G401.6 (cell line): ENCODE measurements around the gene F5.

ENCODE experiments used
- FAIRE-seq: peaks from 2 replicates; lab custom pipeline; 2012; peaks lifted over from hg19 to GRCh38; lab: Jason Lieb, UNC

F5 gene

DNA sequence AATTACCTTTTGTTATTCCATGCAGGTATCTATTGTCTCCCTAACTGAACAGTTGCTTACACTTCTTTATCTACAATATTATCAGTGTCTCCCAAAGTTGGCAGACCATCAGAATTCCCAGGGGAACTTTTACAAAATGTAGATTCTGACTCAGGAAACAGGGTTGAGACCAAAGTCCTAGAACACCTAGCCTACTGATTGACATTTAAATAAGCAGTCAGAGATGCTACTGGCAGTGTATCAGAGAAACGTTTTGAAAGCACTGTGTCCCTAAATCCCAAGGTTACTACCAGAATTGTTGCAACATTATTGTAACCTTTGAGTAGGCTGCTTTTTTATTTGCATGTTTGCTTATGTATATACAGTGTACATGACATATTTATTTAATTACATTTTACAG lies 1.8 kb upstream of the F5 start:
- no peak for FAIRE-seq

DNA sequence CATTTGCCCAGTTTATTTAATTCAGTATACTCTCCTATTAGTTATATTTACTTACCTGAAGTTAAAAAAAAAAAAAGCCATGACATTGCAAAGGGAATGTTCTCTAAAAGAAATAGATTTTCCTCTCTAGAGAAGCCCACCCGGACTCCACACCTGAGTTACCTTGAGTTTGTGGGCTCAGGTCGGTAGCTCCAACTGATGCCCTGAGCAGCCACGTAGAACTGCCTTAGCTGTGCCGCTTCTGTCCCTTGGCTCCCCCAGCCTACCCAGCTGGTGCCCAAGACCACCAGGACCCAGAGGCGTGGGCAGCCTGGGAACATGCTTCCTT lies 250 bp downstream of the F5 start:
- FAIRE-seq: no peak

DNA sequence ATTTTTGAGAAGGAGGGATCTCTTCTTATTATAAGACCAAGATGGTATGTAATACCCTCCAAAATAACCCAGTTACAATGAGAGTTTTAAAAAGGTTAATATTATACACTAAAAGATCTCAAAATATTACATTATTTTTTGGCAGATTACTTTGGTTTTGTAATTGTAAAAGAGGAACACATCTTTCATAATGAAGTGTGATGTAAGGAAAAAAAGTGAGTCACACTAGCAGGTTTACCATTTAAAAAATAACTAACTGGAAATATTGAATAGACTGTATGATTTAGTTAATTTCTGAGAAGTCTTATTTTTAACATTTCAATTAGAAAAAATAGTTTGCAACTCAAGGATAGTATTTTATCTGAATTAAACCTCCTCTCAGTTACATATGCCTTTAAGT lies 1.1 kb downstream of the F5 start:
- no peak for FAIRE-seq

DNA sequence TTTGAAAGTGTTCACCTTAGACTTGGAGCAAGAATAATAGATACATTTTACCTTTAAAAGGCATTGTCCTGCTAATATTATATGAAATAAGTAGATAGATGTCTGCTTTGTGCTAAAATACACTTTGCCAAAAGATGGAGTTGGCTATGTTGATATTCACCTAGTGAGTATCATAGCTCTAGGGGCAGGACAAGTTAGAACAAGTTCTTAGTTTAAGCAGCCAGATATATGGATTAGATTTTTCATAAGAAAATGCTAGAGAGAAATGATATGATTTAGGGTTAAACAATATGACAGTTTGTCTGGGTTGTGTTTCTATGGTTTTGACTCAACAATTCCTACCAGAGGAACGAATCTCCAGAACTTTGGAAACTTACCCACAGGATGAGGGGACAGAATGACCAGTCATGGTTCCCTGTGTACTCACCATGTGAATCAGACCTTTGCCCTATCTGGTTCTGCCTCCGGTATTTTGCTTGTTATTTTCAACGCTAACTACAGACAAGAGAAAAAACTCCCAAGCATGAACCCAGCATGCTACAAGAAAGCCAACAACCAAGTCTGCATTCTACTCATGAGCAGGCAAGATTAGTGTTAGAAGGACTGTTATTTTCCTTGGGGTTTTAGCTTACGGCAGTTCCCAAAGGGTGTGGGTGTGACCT lies 1.7 kb downstream of the F5 start:
- no peak for FAIRE-seq

DNA sequence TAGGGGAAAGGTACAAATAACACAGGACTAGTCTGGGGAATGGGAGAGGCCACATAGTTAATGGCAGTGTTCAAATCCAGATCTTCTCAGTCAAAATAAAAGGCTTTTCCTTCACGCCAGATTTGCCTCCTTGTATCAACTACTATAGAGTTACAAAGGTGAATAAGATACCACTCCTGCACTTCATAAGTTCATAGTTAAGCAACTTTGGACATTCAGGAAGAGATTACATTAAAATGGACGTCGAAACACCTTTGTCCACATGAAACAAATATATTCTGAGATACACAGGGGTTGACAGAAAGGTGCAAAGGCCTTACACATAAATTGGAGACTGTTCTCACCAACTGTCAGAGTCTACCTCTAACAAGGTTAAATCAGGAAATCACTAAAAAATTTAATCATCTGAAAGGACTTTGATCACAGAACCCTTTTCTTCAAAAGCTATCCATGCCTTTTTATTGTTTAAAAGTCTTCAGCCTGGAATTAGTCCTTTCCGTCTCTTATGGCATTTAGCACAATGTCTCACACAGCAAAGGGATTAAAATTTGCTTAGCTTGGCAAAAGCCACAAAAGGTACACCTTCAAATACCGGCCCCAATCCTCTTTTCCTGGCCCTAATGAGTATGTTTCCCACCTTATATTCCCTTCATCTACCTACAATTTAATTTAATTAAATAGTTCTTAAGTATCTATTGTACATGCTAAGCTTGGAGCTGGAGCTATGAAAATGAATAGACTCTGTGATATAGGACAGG lies 8.1 kb downstream of the F5 start:
- FAIRE-seq: no peak

DNA sequence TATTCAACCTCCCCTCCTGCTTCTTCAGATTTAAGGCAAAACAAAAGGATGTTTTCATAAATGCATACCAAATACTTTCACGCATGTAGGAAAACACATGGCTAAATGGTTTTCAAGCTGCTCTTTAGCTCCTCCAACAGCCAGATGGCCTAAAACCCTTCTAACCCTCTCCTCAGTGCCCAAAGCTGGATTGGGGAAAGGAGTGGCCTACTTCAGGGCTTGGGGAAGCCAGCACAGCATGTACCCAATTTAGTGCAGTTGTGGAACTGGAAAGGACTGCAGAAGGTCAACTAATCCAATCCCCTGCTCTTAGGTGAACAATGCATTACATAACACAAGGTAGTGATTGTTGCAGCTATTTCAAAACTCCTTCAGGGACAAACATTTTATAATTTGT lies 9.3 kb downstream of the F5 start:
- FAIRE-seq: no peak

DNA sequence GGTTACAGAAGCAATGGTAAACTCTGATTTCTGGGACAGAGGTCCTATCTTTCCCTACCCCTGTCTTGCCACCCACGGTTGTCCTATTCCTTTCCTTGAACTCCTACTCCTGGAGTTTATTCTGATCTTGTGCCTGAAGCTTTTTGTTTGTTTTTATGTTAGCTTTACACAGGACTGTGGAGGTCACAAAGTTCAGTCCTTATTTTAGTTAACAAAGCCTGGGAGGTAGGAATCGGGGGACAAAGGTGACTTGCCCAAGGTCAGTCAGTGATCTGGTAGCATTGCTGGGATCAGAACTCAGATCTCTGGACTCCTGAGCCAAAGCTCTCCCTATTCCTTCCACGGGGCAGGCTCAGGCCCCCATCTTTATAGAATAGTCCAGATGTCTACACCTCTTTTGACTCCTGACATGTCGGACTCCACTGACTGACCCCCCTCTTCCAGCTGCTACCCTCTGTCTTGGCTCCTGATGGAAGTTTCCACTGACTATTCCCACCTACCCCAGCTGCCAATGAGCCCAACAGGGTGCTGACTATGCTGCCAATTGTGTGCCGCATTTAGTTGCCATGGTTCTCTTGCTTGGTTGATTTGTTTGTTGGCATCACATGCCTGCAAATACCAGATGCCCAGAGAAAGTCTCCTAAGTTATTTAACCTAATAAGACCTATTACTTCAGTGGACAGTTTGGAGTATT lies 9.9 kb downstream of the F5 start:
- FAIRE-seq: no peak

DNA sequence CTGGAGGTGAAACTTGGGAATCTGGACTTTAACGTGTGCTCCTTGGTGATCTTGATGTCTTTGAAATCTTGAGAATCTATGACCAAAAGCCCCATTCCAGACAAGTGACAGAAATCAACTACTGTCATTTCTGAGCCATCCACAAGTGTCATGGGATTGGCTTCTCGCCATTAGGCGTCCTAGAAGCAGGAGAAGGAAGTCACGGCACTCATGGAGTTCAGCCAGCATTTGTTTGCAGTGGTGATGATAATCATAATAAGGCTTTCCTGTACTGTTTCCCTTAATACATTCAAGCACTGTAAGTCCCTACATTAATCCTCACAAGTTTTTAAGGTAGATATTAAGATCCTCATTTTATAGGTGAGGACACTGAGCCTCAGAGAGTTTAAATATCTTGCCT lies 11.9 kb downstream of the F5 start:
- FAIRE-seq: no peak

DNA sequence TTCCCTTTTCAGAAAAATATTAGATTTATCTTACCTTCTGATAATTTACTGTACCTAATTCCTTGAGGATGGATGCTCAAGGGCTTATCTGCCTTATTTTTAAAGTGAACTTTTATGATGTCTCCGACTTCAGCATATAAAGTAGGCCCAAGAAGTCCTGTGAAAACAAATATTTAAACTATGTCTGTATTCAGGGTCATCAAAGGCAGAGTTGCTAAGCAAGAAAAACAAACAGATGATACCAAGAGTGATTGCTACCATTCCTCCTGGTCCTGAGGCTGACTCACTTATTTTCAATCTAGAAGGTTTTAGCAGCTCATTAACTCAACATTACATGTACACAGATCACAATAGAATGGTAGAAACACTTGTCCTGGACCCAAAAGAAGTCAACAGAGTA lies 14.1 kb downstream of the F5 start:
- FAIRE-seq: no peak

DNA sequence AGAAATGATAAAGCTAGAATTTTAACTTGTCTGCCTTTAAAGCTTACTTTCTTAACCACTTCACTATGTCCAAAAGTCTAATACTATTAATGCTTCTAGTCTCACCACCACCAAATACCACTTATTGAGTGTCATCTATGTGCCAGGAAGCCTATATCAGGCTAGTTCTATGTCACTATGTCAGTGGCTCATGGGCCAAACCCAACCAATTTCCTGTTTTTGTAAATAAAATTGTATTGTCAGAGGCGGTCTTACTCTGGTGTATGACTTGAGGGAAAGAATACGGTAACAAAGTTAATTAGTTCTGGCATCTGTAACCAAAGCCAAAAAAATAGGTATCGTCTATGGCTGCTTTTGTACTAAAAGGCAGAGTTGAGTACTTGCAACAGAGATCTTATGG lies 14.8 kb downstream of the F5 start:
- FAIRE-seq: no peak

DNA sequence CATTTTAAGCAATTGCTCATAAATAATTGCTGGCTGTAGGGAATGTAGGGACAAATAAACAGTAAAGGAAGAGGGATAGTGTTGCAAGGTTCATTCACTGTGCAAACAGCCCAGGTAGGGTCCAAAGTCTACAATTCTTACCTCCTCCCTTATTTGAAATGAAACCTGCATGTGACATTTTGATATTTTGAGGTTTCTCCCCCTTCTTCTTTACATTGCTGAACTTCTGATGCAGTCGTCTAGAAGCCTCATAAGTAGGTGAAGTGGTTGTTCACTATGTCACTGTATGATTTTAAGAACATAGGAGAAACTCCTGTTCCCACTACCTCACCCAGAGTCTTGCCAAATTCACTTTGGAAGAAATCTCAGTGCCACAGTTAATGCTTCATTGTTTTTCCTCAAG lies 16.1 kb downstream of the F5 start:
- FAIRE-seq: no peak

DNA sequence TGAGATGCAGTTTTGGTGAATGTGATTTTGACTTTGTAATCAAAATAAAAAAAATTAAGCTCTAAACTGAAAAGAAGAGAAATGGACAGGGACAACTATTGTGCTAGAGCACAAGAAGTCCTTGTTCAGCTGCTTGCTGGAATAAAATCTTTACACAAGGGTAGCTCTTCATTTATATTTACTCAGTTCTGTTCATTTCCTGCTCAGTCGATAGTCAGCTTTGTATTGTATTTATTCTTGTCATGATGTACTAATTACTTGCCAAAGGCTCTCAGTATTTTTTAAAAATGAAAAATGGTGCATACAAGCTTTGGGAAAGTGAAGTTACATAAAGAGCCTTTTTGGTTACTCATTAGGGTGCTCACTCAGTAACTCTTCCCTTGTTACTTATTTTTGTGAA lies 17.8 kb downstream of the F5 start:
- FAIRE-seq: no peak

DNA sequence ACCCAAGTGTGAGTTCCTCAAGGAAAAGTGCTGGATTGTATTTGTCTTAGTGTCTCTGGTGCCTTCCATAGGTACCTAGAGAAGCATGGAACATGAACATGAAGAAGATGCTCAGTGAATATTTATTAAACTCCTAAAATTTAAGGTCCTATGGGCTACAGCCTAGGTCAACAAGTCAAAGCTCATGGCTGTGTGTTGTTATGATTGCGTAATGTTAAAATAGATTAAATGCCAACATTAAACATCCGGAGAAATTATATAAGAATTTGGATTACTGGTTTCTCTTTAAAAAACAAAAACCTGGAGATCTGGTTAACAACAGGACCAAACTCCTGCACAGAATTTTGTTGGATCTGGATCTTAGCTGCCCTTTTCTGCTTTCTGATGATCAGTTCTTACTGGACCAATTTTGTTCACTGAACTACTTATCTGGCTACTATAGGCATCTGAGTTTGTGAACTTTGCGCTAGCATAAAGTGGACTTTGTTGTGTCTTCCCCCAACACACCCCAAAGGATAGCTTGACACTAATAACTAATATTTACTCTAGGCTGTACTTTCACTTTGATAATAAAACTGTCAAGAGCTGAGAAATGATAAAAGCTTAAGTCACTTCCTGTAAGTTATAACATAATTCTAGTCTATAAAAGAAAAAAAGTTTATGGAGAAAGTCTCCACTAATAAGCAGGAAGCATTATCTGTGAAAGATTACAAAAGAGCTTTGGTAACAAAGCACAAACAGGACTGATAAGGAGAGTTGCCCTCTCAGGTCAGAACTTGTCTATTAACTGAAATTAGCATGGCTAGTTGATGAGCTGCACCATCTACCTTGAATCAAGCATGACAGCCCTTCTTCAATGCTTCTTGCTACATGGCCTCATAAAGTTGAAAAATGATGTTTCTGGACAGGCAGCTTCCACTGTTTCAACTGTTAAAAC lies 20.7 kb downstream of the F5 start:
- FAIRE-seq: no peak

DNA sequence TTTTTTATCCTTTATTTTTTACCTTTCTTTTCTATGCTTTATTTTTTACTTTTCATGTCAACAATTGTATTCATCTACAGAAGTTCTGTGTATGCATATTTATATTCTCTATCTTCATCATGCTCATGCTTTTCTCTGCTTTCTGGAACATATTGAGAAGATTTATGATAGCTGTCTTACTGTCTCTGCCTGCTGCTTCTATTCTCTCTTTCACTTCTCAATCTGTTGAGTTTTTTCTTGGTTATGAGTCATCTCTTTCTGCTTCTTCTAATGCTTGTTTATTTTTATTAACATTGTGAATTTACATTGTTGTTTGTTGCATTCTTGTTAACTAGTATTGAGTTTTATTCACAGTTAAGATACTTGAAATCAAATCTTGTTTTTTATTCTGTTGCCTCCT lies 22.6 kb downstream of the F5 start:
- no peak for FAIRE-seq

DNA sequence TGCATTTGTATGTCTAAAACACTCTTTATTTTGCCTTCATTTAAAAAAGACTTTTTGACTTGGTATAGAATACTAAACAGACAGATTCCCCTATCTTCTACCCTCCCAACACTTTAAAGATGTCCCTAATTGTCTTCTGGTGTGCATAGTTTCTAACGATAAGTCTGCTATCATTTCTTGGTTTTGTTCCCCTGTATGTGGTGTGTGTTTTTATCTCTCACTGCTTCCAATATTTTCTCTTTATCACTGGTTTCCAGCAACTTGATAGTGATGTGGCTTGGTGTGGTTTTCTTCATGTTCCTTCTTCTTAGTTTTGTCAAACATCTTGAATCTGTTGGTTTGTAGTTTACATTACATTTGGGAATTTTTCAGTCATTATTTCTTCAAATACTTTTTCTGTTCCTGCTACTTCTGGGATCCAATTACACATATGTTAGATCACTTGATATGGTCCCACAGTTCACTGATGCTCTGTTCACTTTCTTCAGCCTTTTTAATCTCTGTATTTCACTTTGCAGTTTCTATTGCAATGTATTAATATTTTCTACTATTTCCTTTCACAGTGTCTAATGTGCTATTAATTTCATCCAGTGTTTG lies 23.2 kb downstream of the F5 start:
- no peak for FAIRE-seq

DNA sequence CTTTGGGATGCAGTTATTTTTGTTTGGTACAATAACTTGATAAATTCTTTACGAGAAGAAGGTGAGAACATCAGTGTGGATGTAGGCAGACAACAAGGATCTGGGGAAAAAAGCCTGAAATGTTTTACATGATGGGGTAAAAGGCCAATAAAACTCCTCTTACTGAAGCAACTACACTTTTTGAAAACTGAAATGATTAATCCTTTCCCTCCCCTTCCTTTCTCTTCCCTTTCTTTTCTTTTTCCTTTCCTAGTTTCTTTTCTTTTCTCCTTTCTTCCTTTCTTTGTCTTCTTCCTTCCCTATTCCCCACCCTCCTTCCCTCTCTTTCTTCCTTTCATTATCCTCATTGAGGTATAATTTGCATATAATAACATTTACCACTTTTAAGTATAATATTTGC lies 24.6 kb downstream of the F5 start:
- FAIRE-seq: no peak

DNA sequence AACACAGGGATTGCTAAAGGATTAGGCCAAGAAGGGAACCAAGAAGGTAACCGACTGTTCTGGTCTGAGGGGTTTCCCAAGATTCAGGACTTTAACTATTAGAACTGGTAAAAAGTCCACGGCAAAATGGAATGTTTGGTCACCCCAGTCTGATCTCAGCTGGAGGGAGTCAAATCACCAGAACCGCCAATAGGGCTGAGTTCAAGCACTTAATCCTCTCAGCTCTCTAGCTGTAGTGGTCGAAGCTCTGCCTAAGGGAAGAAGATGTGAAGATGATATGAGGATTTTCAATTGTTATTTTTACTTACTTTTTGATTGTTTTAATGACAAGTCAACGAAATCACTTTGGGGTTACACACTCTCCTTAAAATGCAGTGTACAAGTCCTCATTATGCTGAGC lies 29.1 kb downstream of the F5 start:
- no peak for FAIRE-seq

DNA sequence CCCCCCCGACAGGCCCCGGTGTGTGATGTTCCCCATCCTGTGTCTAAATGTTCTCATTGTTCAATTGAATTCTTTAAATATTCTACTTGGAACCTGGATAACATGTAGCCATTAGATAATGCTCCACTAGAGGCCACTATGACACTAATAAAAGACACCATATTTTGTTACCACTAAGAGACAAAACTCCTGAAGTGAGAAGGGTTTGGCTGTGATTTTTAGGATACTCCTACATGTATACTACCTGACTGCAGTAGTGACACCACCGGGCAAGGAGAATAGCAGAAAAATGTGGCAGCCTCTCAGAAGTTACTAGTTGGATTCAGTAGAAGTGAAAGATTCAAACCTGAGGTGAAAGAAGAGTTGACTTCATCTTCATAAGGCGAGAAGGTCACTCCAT lies 36.0 kb downstream of the F5 start:
- no peak for FAIRE-seq

DNA sequence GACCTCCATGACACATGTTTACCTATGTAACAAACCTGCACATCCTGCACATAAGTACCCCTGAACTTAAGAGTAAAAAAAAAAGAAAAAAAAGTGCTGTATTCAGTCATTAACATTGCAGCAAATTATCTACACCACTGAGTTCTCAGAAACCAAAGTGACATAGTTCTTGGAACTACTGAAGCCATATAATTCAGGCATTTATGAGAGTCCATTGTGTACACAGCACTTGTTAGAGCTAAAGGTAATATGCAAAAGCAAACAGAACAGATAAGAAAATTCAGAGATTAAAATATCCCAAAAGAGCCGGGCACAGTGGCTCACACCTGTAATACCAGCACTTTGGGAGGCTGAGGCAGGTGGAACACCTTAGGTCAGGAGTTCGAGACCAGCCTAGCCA lies 38.0 kb downstream of the F5 start:
- FAIRE-seq: no peak

DNA sequence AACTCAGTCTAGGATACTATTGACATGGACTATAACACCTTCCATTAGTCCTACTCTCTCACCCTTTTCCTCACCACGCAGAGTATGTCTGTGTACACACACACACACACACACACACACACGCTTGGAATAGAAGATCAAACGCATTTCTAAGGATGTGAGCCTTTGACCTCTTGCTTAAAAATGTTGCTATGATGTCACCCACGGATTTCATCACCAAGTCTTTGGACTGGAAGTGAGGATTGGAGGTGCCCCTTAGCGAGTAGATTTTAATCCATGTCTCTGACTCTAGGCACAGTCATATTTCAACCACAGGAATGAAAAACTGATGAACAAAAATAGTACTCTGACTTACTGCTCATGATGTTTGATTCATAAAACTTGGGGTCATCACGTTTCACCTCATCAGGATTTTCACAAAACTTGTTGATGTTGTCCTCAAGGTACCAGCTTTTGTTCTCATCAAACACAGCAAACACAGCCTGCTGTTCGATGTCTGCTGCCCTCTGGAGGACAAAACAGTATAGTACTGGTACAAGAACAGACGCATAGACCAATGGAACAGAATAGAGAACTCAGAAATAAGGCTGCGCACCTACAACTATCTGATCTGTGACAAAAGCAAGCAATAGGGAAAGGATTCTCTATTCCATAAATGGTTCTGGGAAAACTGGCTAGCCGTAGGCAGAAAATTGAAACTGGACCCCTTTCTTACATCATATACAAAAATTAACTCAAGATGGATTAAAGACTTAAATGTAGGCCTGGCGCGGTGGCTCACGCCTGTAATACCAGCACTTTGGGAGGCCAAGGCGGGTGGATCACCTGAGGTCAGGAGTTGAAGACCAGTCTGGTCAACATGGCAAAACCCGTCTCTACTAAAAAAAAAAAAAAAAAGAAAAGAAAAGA lies 39.9 kb downstream of the F5 start:
- FAIRE-seq: no peak

DNA sequence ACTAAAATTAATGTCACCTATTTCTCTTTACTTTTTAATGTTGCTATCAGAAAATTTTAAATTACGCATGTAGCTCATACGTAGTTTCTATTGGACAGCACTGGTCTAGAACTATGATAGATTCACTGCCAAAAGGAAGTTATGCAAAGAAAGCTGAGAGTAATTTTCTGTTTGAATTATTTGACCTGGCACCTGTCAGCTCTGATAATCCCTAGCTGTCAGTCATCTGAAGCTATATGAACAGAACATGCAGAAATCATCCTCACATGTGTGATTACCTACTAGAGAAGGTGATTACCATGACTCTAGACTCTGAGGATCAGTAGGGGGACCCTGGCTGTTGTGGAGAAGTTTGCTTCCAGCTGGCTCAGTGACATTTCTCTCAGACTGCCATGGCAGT lies 40.8 kb downstream of the F5 start:
- FAIRE-seq: no peak
